GM12874 (cell line): ENCODE measurements around the gene ZNF607.

Source experiments
- CTCF ChIP-seq: IDR thresholded peaks from 2 replicates; pipeline ENCODE4 v1.5.1; 2011; ENCODE audit warnings: low read depth, mild to moderate bottlenecking, control low read depth, low read length, moderate library complexity; ENCODE audit not compliant: insufficient read depth

Gene ZNF607

GRCh38 chr19:37669450-37669914 lies 50.1 kb downstream of the ZNF607 start:
- TF ChIP-seq CTCF, result no peak

DNA sequence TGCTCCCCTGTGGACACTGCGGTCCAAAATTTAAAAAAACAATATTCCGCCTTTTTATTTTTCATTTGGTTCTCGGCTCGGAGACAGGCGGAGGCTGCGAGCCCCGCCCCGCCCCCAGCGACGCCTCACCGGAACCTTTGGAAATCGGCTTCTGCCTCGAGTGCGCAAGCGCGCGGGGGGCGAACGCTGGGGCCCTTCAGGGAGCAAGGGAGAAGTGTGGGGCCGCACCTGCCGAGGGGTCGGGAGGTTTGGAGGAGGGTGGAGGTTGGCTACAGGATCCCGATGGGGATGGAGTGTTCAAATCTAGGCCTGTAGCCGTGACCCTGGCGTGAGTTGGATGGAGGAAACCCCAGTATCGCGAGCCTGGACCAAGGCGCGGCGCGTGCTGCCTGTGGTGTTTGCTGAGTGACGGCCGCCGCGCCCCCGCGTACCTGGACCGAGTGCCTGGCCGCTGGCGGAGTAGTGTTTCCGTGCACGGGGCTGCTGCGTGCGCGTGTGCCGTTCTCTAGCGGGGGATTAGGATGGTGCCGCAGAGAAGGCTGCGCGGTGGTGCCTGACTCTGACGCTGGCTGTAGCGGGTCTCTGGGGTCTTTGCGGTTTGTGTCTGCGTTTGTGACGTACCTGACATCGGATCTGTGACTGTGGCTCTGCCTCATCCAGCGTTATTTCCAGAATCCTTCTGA lies 63.7 kb downstream of the ZNF607 start:
- no peak for TF ChIP-seq CTCF

- no peak for TF ChIP-seq CTCF
These were observed 64.3 kb downstream of the ZNF607 start, which contains the start of gene ZFP30 for GRCh38 chr19:37655301-37655688. ZFP30 (minus strand) TSS chr19:37655465; CDS start chr19:37647822, 7,643 bp downstream.

DNA sequence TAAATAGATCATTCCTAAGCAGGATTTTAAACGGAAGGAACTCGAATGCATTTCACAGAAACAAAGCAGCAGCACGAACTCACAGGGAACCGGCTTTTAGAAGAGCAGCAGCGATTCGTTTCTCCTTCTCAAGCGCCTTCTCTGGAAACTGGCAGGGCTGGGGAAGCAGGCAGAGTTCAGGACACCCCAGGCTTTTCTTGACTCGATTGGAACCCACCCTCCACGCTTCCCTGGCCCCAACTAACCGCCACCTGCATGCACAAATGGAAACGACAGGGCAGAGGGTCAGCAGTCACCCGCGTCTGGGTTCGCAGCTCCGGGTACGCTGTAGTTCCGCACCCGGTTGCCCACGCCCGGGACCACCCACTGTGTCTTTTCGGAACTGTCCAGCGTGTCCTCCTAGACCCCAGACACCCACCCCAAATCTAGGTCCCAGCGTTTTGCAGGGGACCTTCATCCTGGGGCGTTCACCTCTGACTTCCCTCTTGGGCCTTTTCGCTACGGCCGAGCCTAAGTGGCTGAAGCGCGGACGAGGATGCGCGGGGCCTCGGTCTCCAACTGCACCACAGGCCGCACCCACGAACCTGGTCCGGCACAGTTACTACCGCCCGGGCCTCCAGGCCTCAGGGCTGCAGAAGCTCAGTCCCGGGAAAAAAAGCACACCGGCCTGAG lies 64.8 kb downstream of the ZNF607 start:
- no peak for TF ChIP-seq CTCF

DNA sequence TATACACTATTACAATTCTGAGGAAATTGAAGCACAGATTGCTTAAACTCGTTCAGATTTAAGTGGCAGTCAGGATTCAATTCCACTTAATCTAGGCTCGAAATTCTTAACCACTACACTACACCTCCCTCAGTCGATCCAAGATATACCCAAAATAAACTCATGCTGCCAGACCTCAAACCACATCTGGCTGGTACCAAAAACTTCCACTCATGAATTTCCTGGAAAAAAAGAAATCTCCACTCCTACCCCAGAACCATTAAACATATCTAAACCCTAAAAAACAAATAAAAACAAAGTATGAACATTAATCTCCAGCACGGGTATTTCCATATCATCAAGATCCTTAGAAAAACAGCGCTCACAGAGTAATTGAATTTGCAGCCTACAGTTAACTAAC lies 65.4 kb downstream of the ZNF607 start:
- no peak for TF ChIP-seq CTCF
